RPMI7951 (cell line): ENCODE results near the gene CLTCL1. TPM values are rescaled to one million over a fixed set of nuclear protein-coding genes. Genes with fewer than 3 reads are reported as not detected.
"Not testable (repeated sequence)": the region's sequence is repeated elsewhere in the genome, so short reads cannot be mapped to it uniquely, and the experiment has no call there.

Experiments
- DNase-seq: peaks from one replicate; pipeline ENCODE4 v3.0.0-alpha.2; 2012; ENCODE audit warnings: low read depth
- total RNA-seq: library from RNA; depleted of rRNA; stranded (reverse); fragments of >200 nt; shearing (Covaris generic); gene quantifications from 2 replicates; pipeline ENCODE4 v1.2.3, GENCODE V29; 2014

CLTCL1 gene
- total RNA-seq, 1 experiment from 2014 or later = 3.1 TPM

GRCh38 chr22:19218541-19219233 is 72.8 kb downstream of the CLTCL1 start:
- DNase-seq = no peak

GRCh38 chr22:19216579-19216978 is 74.9 kb downstream of the CLTCL1 start:
- DNase-seq = no peak

GRCh38 chr22:19215360-19215759 is 76.2 kb downstream of the CLTCL1 start:
- no peak for DNase-seq

- DNase-seq = no peak
These were observed 77.4 kb downstream of the CLTCL1 start for GRCh38 chr22:19214078-19214473.

- no peak for DNase-seq
These were observed 78.0 kb downstream of the CLTCL1 start for GRCh38 chr22:19213442-19214077.

GRCh38 chr22:19213001-19213400 is 78.5 kb downstream of the CLTCL1 start:
- no peak for DNase-seq

- no peak for DNase-seq
These were observed 79.1 kb downstream of the CLTCL1 start for GRCh38 chr22:19212302-19212870.

- no peak for DNase-seq
These were observed 81.3 kb downstream of the CLTCL1 start for GRCh38 chr22:19210188-19210587.

GRCh38 chr22:19208287-19208847 is 83.2 kb downstream of the CLTCL1 start:
- no peak for DNase-seq

- no peak for DNase-seq
These were observed 83.6 kb downstream of the CLTCL1 start for GRCh38 chr22:19207884-19208283.

GRCh38 chr22:19207401-19207808 is 84.1 kb downstream of the CLTCL1 start:
- DNase-seq = no peak

GRCh38 chr22:19206287-19206686 is 85.2 kb downstream of the CLTCL1 start:
- no peak for DNase-seq

GRCh38 chr22:19204640-19205039 is 86.9 kb downstream of the CLTCL1 start:
- no peak for DNase-seq

GRCh38 chr22:19203834-19204233 is 87.7 kb downstream of the CLTCL1 start:
- no peak for DNase-seq

GRCh38 chr22:19202799-19203186 is 88.7 kb downstream of the CLTCL1 start:
- not testable (repeated sequence) for DNase-seq

- DNase-seq = no peak
These were observed 89.4 kb downstream of the CLTCL1 start for GRCh38 chr22:19201869-19202798.

- no peak for DNase-seq
These were observed 90.2 kb downstream of the CLTCL1 start for GRCh38 chr22:19201130-19201868.

GRCh38 chr22:19199479-19199878 is 92.0 kb downstream of the CLTCL1 start:
- no peak for DNase-seq

- DNase-seq = no peak
These were observed 93.3 kb downstream of the CLTCL1 start for GRCh38 chr22:19197997-19198865.
